Subcutaneous abdominal adipose tissue (tissue), 5 donors: ENCODE measurements around the gene LSAMP.

Experiments used
- H3K27ac ChIP-seq: one replicate; pipeline ENCODE4 v1.7.0; 2013; ENCODE audit warnings: low read depth, mild to moderate bottlenecking, inconsistent platforms, low read length, moderate library complexity
- H3K27me3 ChIP-seq, 5 donors: one replicate each; pipeline ENCODE4 v1.7.0; 2013; ENCODE audit warnings: low read length in 5 of 5, inconsistent platforms in 1 of 5; ENCODE audit not compliant: control insufficient read depth in 5 of 5, insufficient read depth in 4 of 5
- H3K36me3 ChIP-seq, 5 donors: one replicate each; pipeline ENCODE4 v1.7.0; 2013; ENCODE audit warnings: low read length in 5 of 5; ENCODE audit not compliant: control insufficient read depth in 5 of 5, insufficient read depth in 5 of 5
- H3K4me1 ChIP-seq, 5 donors: one replicate each; pipeline ENCODE4 v1.7.0; 2013; ENCODE audit warnings: low read length in 5 of 5, mild to moderate bottlenecking in 3 of 5, moderate library complexity in 1 of 5; ENCODE audit not compliant: control insufficient read depth in 5 of 5, insufficient read depth in 5 of 5
- H3K4me3 ChIP-seq, 5 donors: one replicate each; pipeline ENCODE4 v1.7.0; 2013; ENCODE audit warnings: low read length in 5 of 5, low read depth in 1 of 5
- H3K9ac ChIP-seq, 5 donors: one replicate each; pipeline ENCODE4 v1.7.0; 2013; ENCODE audit warnings: low read length in 5 of 5, mild to moderate bottlenecking in 4 of 5, moderate library complexity in 3 of 5
- H3K9me3 ChIP-seq, 5 donors: one replicate each; pipeline ENCODE4 v1.7.0; 2013; ENCODE audit warnings: low read length in 5 of 5; ENCODE audit not compliant: control insufficient read depth in 5 of 5
- donor health status: healthy.
- donor health status: healthy.
- donor health status: healthy.
- donor health status: healthy.
- donor health status: healthy.

The LSAMP gene

GRCh38 chr3:116306149-116306548, 139.1 kb downstream of the LSAMP start:
- Histone ChIP-seq H3K36me3 (no peaks in the 10 kb centered on the region), H3K4me3 (no peak overlapping the region), H3K9ac (no peak overlapping the region), H3K4me1 (no peaks in the 10 kb centered on the region), H3K27ac (no peak overlapping the region), H3K27me3 (no peaks in the 10 kb centered on the region), H3K9me3 (no peaks in the 10 kb centered on the region)

GRCh38 chr3:116302087-116302747, 143.1 kb downstream of the LSAMP start:
- H3K9ac ChIP-seq = no peak overlapping the region
- H3K36me3 ChIP-seq = no peaks in the 10 kb centered on the region
- H3K27ac ChIP-seq = no peak overlapping the region
- H3K27me3 ChIP-seq = no peaks in the 10 kb centered on the region
- no peaks in the 10 kb centered on the region for H3K4me1 ChIP-seq
- no peaks in the 10 kb centered on the region for H3K9me3 ChIP-seq
- no peak overlapping the region for H3K4me3 ChIP-seq

- no peak overlapping the region for H3K4me3 ChIP-seq
- H3K27ac ChIP-seq = no peak overlapping the region
- H3K9ac ChIP-seq = no peak overlapping the region
- no peaks in the 10 kb centered on the region for H3K4me1 ChIP-seq
- no peaks in the 10 kb centered on the region for H3K36me3 ChIP-seq
- H3K27me3 ChIP-seq = no peaks in the 10 kb centered on the region
- H3K9me3 ChIP-seq = no peaks in the 10 kb centered on the region
Measured at GRCh38 chr3:116301422-116301821, 143.9 kb downstream of the LSAMP start.

GRCh38 chr3:116300226-116300625, 145.1 kb downstream of the LSAMP start:
- H3K4me1 ChIP-seq = no peaks in the 10 kb centered on the region
- no peaks in the 10 kb centered on the region for H3K27me3 ChIP-seq
- no peaks in the 10 kb centered on the region for H3K36me3 ChIP-seq
- no peak overlapping the region for H3K4me3 ChIP-seq
- no peak overlapping the region for H3K27ac ChIP-seq
- H3K9me3 ChIP-seq = no peaks in the 10 kb centered on the region
- H3K9ac ChIP-seq = no peak overlapping the region

- H3K27ac ChIP-seq = no peak overlapping the region
- H3K4me3 ChIP-seq = no peak overlapping the region
- no peaks in the 10 kb centered on the region for H3K9me3 ChIP-seq
- H3K27me3 ChIP-seq = no peaks in the 10 kb centered on the region
- no peaks in the 10 kb centered on the region for H3K36me3 ChIP-seq
- no peaks in the 10 kb centered on the region for H3K4me1 ChIP-seq
- no peak overlapping the region for H3K9ac ChIP-seq
Measured at GRCh38 chr3:116299646-116300081, 145.6 kb downstream of the LSAMP start.

- Histone ChIP-seq H3K27me3 (no peaks in the 10 kb centered on the region), H3K9ac (no peak overlapping the region), H3K27ac (no peak overlapping the region), H3K4me1 (no peaks in the 10 kb centered on the region), H3K4me3 (no peak overlapping the region), H3K9me3 (no peaks in the 10 kb centered on the region), H3K36me3 (no peaks in the 10 kb centered on the region)
Measured at GRCh38 chr3:116298151-116298550, 147.1 kb downstream of the LSAMP start.

GRCh38 chr3:116291141-116291540, 154.1 kb downstream of the LSAMP start:
- no peaks in the 10 kb centered on the region for H3K4me1 ChIP-seq
- no peaks in the 10 kb centered on the region for H3K36me3 ChIP-seq
- H3K4me3 ChIP-seq = no peak overlapping the region
- no peak overlapping the region for H3K27ac ChIP-seq
- H3K9ac ChIP-seq = no peak overlapping the region
- no peaks in the 10 kb centered on the region for H3K9me3 ChIP-seq
- H3K27me3 ChIP-seq = no peaks in the 10 kb centered on the region

- Histone ChIP-seq H3K9me3 (no peaks in the 10 kb centered on the region), H3K4me1 (no peaks in the 10 kb centered on the region), H3K27ac (no peak overlapping the region), H3K4me3 (no peak overlapping the region), H3K9ac (no peak overlapping the region), H3K27me3 (no peaks in the 10 kb centered on the region), H3K36me3 (no peaks in the 10 kb centered on the region)
Measured at GRCh38 chr3:116288485-116288884, 156.8 kb downstream of the LSAMP start.

GRCh38 chr3:116285781-116286421, 159.4 kb downstream of the LSAMP start:
- Histone ChIP-seq H3K9ac (no peak overlapping the region), H3K4me3 (no peak overlapping the region), H3K36me3 (no peaks in the 10 kb centered on the region)

GRCh38 chr3:116281313-116282143, 163.8 kb downstream of the LSAMP start:
- H3K27me3 ChIP-seq = no peaks in the 10 kb centered on the region
- H3K9me3 ChIP-seq = no peaks in the 10 kb centered on the region
- H3K27ac ChIP-seq = no peak overlapping the region
- H3K9ac ChIP-seq = no peak overlapping the region
- no peaks in the 10 kb centered on the region for H3K36me3 ChIP-seq
- no peaks in the 10 kb centered on the region for H3K4me1 ChIP-seq
- H3K4me3 ChIP-seq = no peak overlapping the region

More at GRCh38 chr3:116285781-116286421, 159.4 kb downstream of the LSAMP start:
- Histone ChIP-seq H3K4me1 (no peaks in the 10 kb centered on the region), H3K27ac (no peak overlapping the region), H3K27me3 (no peaks in the 10 kb centered on the region), H3K9me3 (no peaks in the 10 kb centered on the region)
